Esophagus squamous epithelium (tissue), 5 donors: Measurements from ENCODE around the gene CTNNB1. TPM values are rescaled to one million over a fixed set of nuclear protein-coding genes. Genes with fewer than 3 reads are reported as not detected.

Experiments used
- DNase-seq: peaks from one replicate; lab custom pipeline; 2025; lab: John Stamatoyannopoulos, UW
- H3K27ac ChIP-seq, 4 donors: fragments of 200-600 bp; sonication (generic); one replicate each; pipeline ENCODE4 v1.5.1; 2016 to 2019; ENCODE audit warnings: mild to moderate bottlenecking in 1 of 4
- H3K27me3 ChIP-seq, 4 donors: fragments of 200-600 bp; sonication (generic); 1 replicate in 3 of 4; 2 replicates in 1 of 4; pipeline versions ENCODE4 v1.5.1 to v1.6.0; 2017 to 2021; ENCODE audit warnings: antibody characterized with exemption in 1 of 4
- H3K36me3 ChIP-seq, 3 donors: fragments of 200-600 bp; sonication (generic); one replicate each; pipeline ENCODE4 v1.5.1; 2016 to 2019
- H3K4me1 ChIP-seq, 3 donors: fragments of 200-600 bp; sonication (generic); one replicate each; pipeline ENCODE4 v1.5.1; 2017 to 2019
- H3K4me3 ChIP-seq, 4 donors: fragments of 200-600 bp; sonication (generic); 1 replicate in 3 of 4; 2 replicates in 1 of 4; pipeline ENCODE4 v1.5.1; 2016 to 2019; ENCODE audit warnings: mild to moderate bottlenecking in 2 of 4, moderate library complexity in 1 of 4
- H3K9me3 ChIP-seq, 3 donors: fragments of 200-600 bp; sonication (generic); one replicate each; pipeline ENCODE4 v1.5.1; 2016 to 2019
- POLR2A ChIP-seq, 4 donors: fragments of 450-650 bp; IDR thresholded peaks; one replicate each; pipeline ENCODE4 v1.6.1; 2017; ENCODE audit warnings: antibody characterized with exemption in 4 of 4, mild to moderate bottlenecking in 4 of 4, moderate library complexity in 3 of 4
- WGBS, 2 donors: methylation state at CpG; one replicate each; pipeline ENCODE4 v1.1.5; 2018; 5-methylcytosine and 5-hydroxymethylcytosine counted together
- intact Hi-C: fragments of 100-400 bp; cut with DNase I; formaldehyde crosslinking; loops from one replicate; pipeline ENCODE4 v1.15.0; 2022
- total RNA-seq, 4 donors: library from RNA; depleted of rRNA; stranded (reverse); fragments of >200 nt; gene quantifications; one replicate each; pipeline ENCODE4 v1.1.0, GENCODE V29; 2016
- TF ChIP-seq, protein P1 (sequence below), 6 experiments: fragments of 450-650 bp in 4 of 6; fragments of 200-600 bp in 2 of 6; sonication (generic) in 2 of 6; IDR thresholded peaks; one replicate each; pipeline ENCODE4 v1.5.1; 2016 to 2019; ENCODE audit warnings: antibody characterized with exemption in 6 of 6, mild to moderate bottlenecking in 4 of 6, moderate library complexity in 4 of 6
- donor health status: DM: yes; HTN: yes; CAD: no.

Gene CTNNB1
- total RNA-seq, 4 donors from 2014 or later, result 219 to 430 (median 290) TPM

DNA sequence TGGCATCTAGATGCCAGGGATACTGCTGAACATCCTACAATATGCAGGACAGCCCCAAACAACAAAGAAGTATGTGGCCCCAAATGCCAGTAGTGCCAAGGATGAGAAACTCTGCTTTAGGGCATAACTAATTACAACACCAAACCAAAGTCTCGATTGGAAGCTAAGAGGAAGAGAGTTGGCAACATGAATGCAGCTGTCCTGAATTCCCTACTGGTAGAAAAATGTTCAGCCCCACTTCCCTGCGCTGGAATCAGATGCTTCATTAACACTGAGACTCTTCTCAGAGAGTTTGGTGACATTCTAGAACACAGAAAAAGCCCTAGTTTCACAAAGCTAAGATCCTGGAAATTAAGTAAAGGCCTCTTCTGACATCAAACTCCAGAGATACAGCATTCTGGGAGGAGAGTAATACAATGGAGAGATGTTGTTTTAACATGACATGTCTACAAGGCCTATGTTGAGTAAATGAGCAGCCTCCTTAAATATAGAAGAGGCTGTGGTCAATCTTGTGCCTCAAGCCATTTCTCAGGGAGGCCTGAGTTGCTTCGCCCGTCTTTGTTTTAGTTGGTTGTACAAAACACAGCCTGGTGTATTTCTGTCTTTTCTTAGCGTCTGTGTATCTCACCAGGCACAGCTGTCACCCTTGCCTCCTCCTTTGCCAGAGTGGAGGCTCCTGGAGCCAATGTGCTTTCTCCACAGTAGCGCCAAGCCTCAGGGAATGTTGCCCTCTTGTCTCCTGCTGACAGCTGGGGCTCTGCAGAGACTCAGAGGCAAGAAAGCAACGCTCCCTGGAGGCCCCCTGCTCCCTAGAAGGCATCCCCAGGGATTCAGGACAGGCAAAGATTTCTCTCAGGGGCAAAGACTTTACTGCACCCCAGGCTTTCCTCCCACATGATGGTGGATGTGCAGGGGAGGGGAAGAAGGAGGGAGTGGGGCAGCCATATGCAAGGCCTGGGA lies 25.1 kb upstream of the CTNNB1 start:
- WGBS, 2 donors, result 79 to 86% methylated on average over 5 to 6 of the region's 7 CpGs
- Histone ChIP-seq H3K9me3 (no peaks in the 10 kb centered on the region), H3K27ac (no peak overlapping the region), H3K4me1 (peaks cover 0 to 3% (median 0%) of the 10 kb centered on the region in 3 donors), H3K36me3 (no peaks in the 10 kb centered on the region), H3K4me3 (no peak overlapping the region), H3K27me3 (peaks cover 0 to 4% (median 0%) of the 10 kb centered on the region in 4 donors)
- TF ChIP-seq, protein P1, sequence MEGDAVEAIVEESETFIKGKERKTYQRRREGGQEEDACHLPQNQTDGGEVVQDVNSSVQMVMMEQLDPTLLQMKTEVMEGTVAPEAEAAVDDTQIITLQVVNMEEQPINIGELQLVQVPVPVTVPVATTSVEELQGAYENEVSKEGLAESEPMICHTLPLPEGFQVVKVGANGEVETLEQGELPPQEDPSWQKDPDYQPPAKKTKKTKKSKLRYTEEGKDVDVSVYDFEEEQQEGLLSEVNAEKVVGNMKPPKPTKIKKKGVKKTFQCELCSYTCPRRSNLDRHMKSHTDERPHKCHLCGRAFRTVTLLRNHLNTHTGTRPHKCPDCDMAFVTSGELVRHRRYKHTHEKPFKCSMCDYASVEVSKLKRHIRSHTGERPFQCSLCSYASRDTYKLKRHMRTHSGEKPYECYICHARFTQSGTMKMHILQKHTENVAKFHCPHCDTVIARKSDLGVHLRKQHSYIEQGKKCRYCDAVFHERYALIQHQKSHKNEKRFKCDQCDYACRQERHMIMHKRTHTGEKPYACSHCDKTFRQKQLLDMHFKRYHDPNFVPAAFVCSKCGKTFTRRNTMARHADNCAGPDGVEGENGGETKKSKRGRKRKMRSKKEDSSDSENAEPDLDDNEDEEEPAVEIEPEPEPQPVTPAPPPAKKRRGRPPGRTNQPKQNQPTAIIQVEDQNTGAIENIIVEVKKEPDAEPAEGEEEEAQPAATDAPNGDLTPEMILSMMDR (IDR thresholded peaks at IDR 0.05), result no peak
- TF ChIP-seq POLR2A (IDR thresholded peaks at IDR 0.05), result no peak
- DNase-seq, result no peak
- intact Hi-C loops, result no loop called here

DNA sequence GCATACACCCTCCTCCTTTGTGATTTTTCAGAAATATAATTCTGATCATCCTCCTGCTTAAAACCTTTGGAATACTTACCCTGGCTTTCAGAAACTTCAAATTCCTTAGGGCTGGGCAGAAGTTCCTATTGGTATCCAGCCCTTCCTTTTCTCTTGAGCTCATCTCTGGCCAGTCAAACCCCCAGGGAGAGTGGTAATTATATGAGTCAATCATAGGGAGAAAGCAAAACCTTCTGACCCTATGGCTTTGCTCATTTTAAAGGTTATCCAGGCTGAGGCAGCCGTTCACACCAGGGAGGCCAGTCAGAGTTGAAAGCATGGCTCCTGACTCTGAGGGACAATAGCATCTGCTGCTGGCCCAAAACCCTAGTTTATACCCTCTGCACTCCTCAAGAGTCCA lies 23.9 kb upstream of the CTNNB1 start:
- Histone ChIP-seq H3K9me3 (no peaks in the 10 kb centered on the region), H3K4me1 (no peaks in the 10 kb centered on the region), H3K36me3 (no peaks in the 10 kb centered on the region), H3K27me3 (peaks cover 0 to 3% (median 0%) of the 10 kb centered on the region in 4 donors), H3K4me3 (no peak overlapping the region), H3K27ac (no peak overlapping the region)
- intact Hi-C loops, result no loop called here
- WGBS, 2 donors, result 80 to 83% methylated on average over 1 of the region's 1 CpG
- no peak for TF ChIP-seq POLR2A (IDR thresholded peaks at IDR 0.05)
- TF ChIP-seq, protein P1 (IDR thresholded peaks at IDR 0.05), result no peak
- DNase-seq, result no peak

DNA sequence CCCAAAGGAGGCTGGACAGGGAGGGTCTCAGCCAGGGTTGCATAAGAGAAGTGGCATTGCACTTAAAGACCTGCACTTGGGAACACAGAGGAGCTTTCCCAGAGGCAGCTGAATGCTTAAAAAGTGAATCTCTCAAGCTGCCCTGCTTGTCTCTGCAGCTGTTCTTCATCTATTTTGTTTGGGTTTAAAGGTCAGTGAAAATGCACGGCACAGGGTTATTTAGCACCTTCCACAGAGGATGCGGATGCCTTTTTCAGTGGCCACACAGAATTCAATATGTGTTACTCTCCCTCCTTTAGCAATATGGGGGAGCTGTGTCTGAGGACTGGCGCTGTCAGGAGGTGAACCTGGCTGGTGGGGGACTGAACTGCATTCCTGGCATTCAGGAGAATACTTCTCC lies 22.7 kb upstream of the CTNNB1 start:
- intact Hi-C loops, result no loop called here
- H3K4me1 ChIP-seq, result no peaks in the 10 kb centered on the region
- 65 to 77% methylated on average over 3 of the region's 3 CpGs for WGBS, 2 donors
- no peaks in the 10 kb centered on the region for H3K9me3 ChIP-seq
- no peak for DNase-seq
- no peak overlapping the region for H3K27ac ChIP-seq
- H3K36me3 ChIP-seq, result no peaks in the 10 kb centered on the region
- no peak overlapping the region for H3K4me3 ChIP-seq
- H3K27me3 ChIP-seq, result no peaks in the 10 kb centered on the region
- TF ChIP-seq, protein P1 (IDR thresholded peaks at IDR 0.05), result no peak
- no peak for TF ChIP-seq POLR2A (IDR thresholded peaks at IDR 0.05)

GRCh38 chr3:41178576-41178975 lies 20.7 kb upstream of the CTNNB1 start:
- 88 to 89% methylated on average over 2 of the region's 2 CpGs for WGBS, 2 donors
- TF ChIP-seq, protein P1 (IDR thresholded peaks at IDR 0.05), result no peak
- TF ChIP-seq POLR2A (IDR thresholded peaks at IDR 0.05), result no peak
- no peak for DNase-seq
- no peaks in the 10 kb centered on the region for H3K36me3 ChIP-seq
- intact Hi-C loops, result no loop called here
- H3K9me3 ChIP-seq, result no peaks in the 10 kb centered on the region
- no peak overlapping the region for H3K4me3 ChIP-seq
- no peaks in the 10 kb centered on the region for H3K27me3 ChIP-seq
- no peak overlapping the region for H3K27ac ChIP-seq
- H3K4me1 ChIP-seq, result no peaks in the 10 kb centered on the region

- Histone ChIP-seq H3K36me3 (no peaks in the 10 kb centered on the region), H3K4me3 (no peak overlapping the region), H3K9me3 (no peaks in the 10 kb centered on the region), H3K4me1 (no peaks in the 10 kb centered on the region), H3K27ac (no peak overlapping the region), H3K27me3 (no peaks in the 10 kb centered on the region)
- 94 to 100% methylated on average over 2 of the region's 2 CpGs for WGBS, 2 donors
- TF ChIP-seq, protein P1 (IDR thresholded peaks at IDR 0.05), result no peak
- TF ChIP-seq POLR2A (IDR thresholded peaks at IDR 0.05), result no peak
- intact Hi-C loops, result no loop called here
- no peak for DNase-seq
Observed at GRCh38 chr3:41180396-41180795, 18.9 kb upstream of the CTNNB1 start.
